SU-DHL-6 (cell line): ENCODE measurements around the gene NTSR2.

ENCODE experiments used
- H2AFZ ChIP-seq: fragments of 200-600 bp; sonication (generic); 2 replicates; pipeline ENCODE4 v1.6.1; 2014; ENCODE audit warnings: low read depth, mild to moderate bottlenecking, moderate library complexity, mixed read lengths, antibody characterized with exemption, low read length; ENCODE audit not compliant: severe bottlenecking
- H3F3A ChIP-seq: fragments of 200-600 bp; shearing (Covaris generic); 2 replicates; pipeline ENCODE4 v1.6.0; 2016; ENCODE audit warnings: antibody characterized with exemption, mild to moderate bottlenecking; ENCODE audit not compliant: insufficient read depth
- H3K27ac ChIP-seq: fragments of 200-600 bp; sonication (generic); 2 replicates; pipeline ENCODE4 v1.5.1; 2016; ENCODE audit warnings: low read depth, mild to moderate bottlenecking, low read length, moderate library complexity, mixed read lengths
- H3K27me3 ChIP-seq: fragments of 200-600 bp; sonication (generic), shearing (Covaris generic); 2 replicates; pipeline ENCODE4 v1.6.0; 2014; ENCODE audit warnings: mild to moderate bottlenecking, low read length
- H3K36me3 ChIP-seq: fragments of 200-600 bp; sonication (generic); 2 replicates; pipeline ENCODE4 v1.6.1; 2014; ENCODE audit warnings: mild to moderate bottlenecking, low read length, mixed read lengths
- H3K4me2 ChIP-seq: fragments of 300-600, 200-600 bp; shearing (Covaris generic), sonication (generic); 2 replicates; pipeline ENCODE4 v1.6.0; 2014; ENCODE audit warnings: low read length, low read depth, mild to moderate bottlenecking; ENCODE audit not compliant: poor library complexity, severe bottlenecking
- H3K4me3 ChIP-seq: fragments of 200-600 bp; sonication (generic); 2 replicates; pipeline ENCODE4 v1.5.1; 2014; ENCODE audit warnings: antibody characterized with exemption, low read length, mild to moderate bottlenecking, mixed read lengths; ENCODE audit not compliant: insufficient read depth, poor library complexity, severe bottlenecking
- H3K79me2 ChIP-seq: fragments of 200-600 bp; sonication (generic); 2 replicates; pipeline ENCODE4 v1.6.1; 2014; ENCODE audit warnings: mild to moderate bottlenecking, low read length, moderate library complexity; ENCODE audit not compliant: insufficient read depth
- H3K9ac ChIP-seq: fragments of 200-600 bp; sonication (generic); 2 replicates; pipeline ENCODE4 v1.7.0; 2014; ENCODE audit warnings: mild to moderate bottlenecking, low read length
- H3K9me2 ChIP-seq: fragments of 200-600 bp; sonication (generic); replicated peaks from 2 replicates; pipeline ENCODE4 v1.6.1; 2014; ENCODE audit warnings: low read length; ENCODE audit not compliant: insufficient read depth
- H3K9me3 ChIP-seq: fragments of 200-600 bp; sonication (generic); 2 replicates; pipeline ENCODE4 v1.6.1; 2014; ENCODE audit warnings: low read length, mixed read lengths; ENCODE audit not compliant: insufficient read depth
- H4K20me1 ChIP-seq: fragments of 200-600 bp; sonication (generic); 2 replicates; pipeline ENCODE4 v1.6.1; 2014; ENCODE audit warnings: low read depth, mild to moderate bottlenecking, antibody characterized with exemption, low read length, moderate library complexity, mixed read lengths
- CTCF ChIP-seq: fragments of 200-600 bp; sonication (generic); IDR thresholded peaks from one replicate; pipeline ENCODE4 v1.5.1; 2017; ENCODE audit warnings: antibody characterized with exemption, mild to moderate bottlenecking, low read length, moderate library complexity; ENCODE audit not compliant: insufficient read depth, poor library complexity, severe bottlenecking
- EZH2phosphoT487 ChIP-seq: fragments of 200-600 bp; sonication (generic), shearing (Covaris generic); conservative IDR thresholded peaks from 2 replicates; pipeline ENCODE4 v1.6.1; 2018; ENCODE audit warnings: mild to moderate bottlenecking, antibody characterized with exemption, low read length, moderate library complexity, mixed read lengths

The NTSR2 gene

GRCh38 chr2:11665028-11665427, 5.0 kb downstream of the NTSR2 start:
- no peaks in the 10 kb centered on the region for H3K27me3 ChIP-seq
- no peaks in the 10 kb centered on the region for H3F3A ChIP-seq
- TF ChIP-seq CTCF, result no peak
- TF ChIP-seq EZH2phosphoT487, result no peak
- H3K27ac ChIP-seq, result no peak overlapping the region
- H3K79me2 ChIP-seq, result no peaks in the 10 kb centered on the region
- H3K9me2 ChIP-seq, result no peaks in the 10 kb centered on the region
- no peak overlapping the region for H2AFZ ChIP-seq
- H3K9ac ChIP-seq, result no peak overlapping the region
- H3K4me3 ChIP-seq, result no peak overlapping the region
- no peaks in the 10 kb centered on the region for H3K36me3 ChIP-seq
- H4K20me1 ChIP-seq, result no peaks in the 10 kb centered on the region
- H3K4me2 ChIP-seq, result no peak overlapping the region
- H3K9me3 ChIP-seq, result peaks cover 9% of the 10 kb centered on the region; the same call in 1 of the 2 replicates

- H3K4me2 ChIP-seq, result no peak overlapping the region
- no peaks in the 10 kb centered on the region for H3F3A ChIP-seq
- H3K79me2 ChIP-seq, result no peaks in the 10 kb centered on the region
- TF ChIP-seq EZH2phosphoT487 (no peak), CTCF (no peak)
- no peak overlapping the region for H2AFZ ChIP-seq
- H3K9me3 ChIP-seq, result peaks cover 9% of the 10 kb centered on the region; the same call in 1 of the 2 replicates
- no peaks in the 10 kb centered on the region for H3K27me3 ChIP-seq
- no peaks in the 10 kb centered on the region for H3K36me3 ChIP-seq
- no peaks in the 10 kb centered on the region for H3K9me2 ChIP-seq
- H3K9ac ChIP-seq, result no peak overlapping the region
- no peaks in the 10 kb centered on the region for H4K20me1 ChIP-seq
- no peak overlapping the region for H3K27ac ChIP-seq
- H3K4me3 ChIP-seq, result no peak overlapping the region
These were observed 6.6 kb downstream of the NTSR2 start for GRCh38 chr2:11663427-11663826.

GRCh38 chr2:11662882-11663281, 7.1 kb downstream of the NTSR2 start:
- TF ChIP-seq EZH2phosphoT487 (no peak), CTCF (no peak)
- Histone ChIP-seq H3K9me3 (peaks cover 9% of the 10 kb centered on the region; the same call in 1 of the 2 replicates), H3K4me3 (no peak overlapping the region), H3K27me3 (no peaks in the 10 kb centered on the region), H2AFZ (no peak overlapping the region), H3K79me2 (no peaks in the 10 kb centered on the region), H3K9ac (no peak overlapping the region), H4K20me1 (no peaks in the 10 kb centered on the region), H3K4me2 (no peak overlapping the region), H3K9me2 (no peaks in the 10 kb centered on the region), H3K27ac (no peak overlapping the region), H3F3A (no peaks in the 10 kb centered on the region), H3K36me3 (no peaks in the 10 kb centered on the region)
